OCI-LY7 (cell line): ENCODE measurements around the gene SIDT1.

Experiments
- CTCF ChIP-seq: fragments of 200-600 bp; sonication (generic); conservative IDR thresholded peaks from 2 replicates; pipeline ENCODE4 v1.5.1; 2014; ENCODE audit warnings: mild to moderate bottlenecking, antibody characterized with exemption, low read length, moderate library complexity, mixed read lengths
- EZH2phosphoT487 ChIP-seq: fragments of 200-600 bp; sonication (generic); IDR thresholded peaks from 2 replicates; pipeline ENCODE4 v1.6.1; 2018; ENCODE audit warnings: low read depth, borderline replicate concordance, mild to moderate bottlenecking, mixed run types, antibody characterized with exemption, low read length, moderate library complexity, mixed read lengths

GRCh38 chr3:113659996-113660395 is 127.6 kb downstream of the SIDT1 start:
- TF ChIP-seq CTCF, result no peak
- TF ChIP-seq EZH2phosphoT487, result no peak
